Medulla oblongata (tissue), 1 donor: Measurements from ENCODE around the gene TSR3.

Experiments used
- DNase-seq: peaks from one replicate; pipeline ENCODE4 v3.0.0-alpha.2; 2015; ENCODE audit errors: extremely low spot score

The TSR3 gene

DNA sequence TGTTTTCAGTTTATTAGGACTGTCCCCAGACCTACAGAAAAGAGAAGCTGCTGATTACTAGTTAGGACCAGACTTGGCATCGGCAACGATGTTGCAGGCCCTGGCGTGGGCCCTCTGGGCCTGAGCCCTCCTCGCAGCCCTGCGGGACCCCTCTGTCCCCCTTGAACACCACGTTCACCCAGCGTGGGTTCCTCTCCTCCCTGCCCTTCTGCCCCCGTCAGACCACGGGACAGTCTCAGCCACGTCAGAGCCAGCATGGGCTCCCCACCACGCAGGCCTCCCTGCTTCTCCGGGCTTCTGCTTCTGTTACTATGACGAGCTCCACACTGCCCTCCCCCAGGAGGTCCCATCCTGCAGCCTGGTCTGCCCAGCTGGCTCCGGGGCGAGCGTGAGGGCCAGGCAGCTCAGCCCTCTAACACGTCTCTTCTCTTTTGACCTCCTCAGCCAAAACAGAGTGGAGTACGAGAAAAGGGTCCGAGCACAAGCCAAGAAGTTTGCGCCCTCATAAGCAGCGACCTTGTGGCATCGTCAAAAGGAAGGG is 27.3 kb downstream of the TSR3 start:
- DNase-seq, result no peak

GRCh38 chr16:1323296-1324239 is 28.1 kb downstream of the TSR3 start:
- DNase-seq, result peak; percentile 54

DNA sequence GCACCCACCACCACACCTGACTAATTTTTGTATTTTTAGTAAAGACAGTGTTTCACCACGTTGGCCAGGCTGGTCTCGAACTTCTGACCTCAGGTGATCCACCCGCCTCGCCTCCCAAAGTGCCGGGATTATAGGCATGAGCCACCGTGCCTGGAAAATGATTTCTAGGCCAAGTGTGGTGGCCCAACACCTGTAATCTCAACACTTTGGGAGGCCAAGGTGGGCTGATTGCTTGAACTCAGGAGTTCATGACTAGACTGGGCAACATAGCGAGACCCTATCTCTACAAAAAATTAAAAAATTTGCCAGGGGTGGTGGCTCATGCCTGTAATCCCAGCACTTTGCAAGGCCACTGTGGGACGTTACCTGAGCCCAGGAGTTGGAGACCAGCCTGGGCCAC is 29.3 kb downstream of the TSR3 start:
- DNase-seq, result no peak

GRCh38 chr16:1320658-1321240 is 30.9 kb downstream of the TSR3 start:
- no peak for DNase-seq

GRCh38 chr16:1320097-1320496 is 31.6 kb downstream of the TSR3 start:
- no peak for DNase-seq

- DNase-seq, result no peak
Measured at GRCh38 chr16:1319041-1319440, 32.6 kb downstream of the TSR3 start.

DNA sequence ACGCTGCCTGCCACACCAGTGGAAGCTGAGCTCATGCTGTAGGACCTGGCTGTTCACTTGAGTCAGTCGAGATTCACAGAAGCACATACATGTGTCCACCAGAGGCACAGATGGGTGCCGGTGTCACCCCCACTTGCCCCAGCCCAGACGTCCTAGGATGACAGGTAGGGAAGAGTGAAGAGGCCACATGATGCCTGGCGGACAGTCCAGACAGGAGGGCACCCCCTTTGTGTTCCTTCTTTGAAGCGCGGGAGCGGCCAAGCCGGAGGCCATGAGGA is 33.5 kb downstream of the TSR3 start:
- no peak for DNase-seq

GRCh38 chr16:1317479-1318267 is 34.0 kb downstream of the TSR3 start:
- no peak for DNase-seq

- DNase-seq, result no peak
Measured at GRCh38 chr16:1316033-1316405, 35.7 kb downstream of the TSR3 start.

GRCh38 chr16:1315081-1316032 is 36.3 kb downstream of the TSR3 start:
- DNase-seq, result no peak

DNA sequence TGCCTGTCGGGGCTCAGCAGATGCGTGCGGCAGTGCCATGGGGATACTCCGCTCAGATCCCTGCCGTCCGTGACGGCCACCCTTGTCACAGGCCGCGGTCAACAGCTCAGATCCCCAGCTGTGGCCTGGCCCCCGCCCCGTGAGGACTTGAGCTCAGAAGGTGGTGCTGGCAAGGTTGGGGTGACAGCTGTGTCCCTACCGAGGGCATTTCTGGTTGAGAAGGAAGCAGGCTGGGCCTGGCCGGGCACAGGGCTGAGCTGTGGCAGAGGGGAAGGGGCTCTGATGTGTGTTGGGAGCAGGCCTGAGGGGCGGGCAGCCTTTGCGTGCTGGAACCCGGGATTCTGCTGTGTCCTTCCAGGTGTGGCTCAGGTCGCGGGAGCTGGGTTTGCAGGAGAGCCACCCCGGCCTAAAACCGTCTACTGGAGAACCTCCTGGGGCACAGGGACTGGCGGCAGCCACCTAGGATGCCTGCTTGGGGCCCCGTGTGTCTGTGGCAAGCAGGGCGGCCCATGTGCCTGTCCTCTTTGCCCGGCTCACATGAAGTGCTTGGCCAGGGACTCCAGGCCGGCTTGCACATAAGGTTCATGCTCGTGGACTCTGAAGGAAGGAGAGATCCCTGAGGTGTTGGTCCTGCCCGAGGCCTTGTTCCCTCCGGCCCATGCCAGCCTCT is 37.1 kb downstream of the TSR3 start:
- no peak for DNase-seq

GRCh38 chr16:1313721-1314369 is 37.8 kb downstream of the TSR3 start:
- no peak for DNase-seq

DNA sequence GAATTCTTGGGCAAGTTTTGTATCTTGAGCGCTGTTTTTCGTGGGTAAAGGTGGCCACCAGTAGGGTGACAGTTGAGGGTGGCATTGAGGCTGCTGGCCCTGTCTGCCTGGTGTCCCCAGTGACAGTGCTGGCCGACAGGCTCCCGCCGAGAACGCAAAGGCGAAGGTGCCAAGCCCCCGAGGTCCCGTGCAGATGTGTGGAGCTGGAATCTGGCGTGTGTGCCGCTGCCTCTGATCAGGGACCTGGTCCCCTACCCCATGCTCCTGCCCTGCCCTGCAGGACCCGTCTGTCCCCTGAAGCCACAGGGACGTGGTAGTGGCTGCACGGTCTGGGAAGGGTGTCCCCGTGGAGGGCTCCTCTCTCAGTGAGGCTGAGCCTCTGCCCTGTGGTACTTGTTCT is 38.8 kb downstream of the TSR3 start:
- no peak for DNase-seq

- no peak for DNase-seq
Measured at GRCh38 chr16:1312467-1312816, 39.2 kb downstream of the TSR3 start.

GRCh38 chr16:1311738-1312466 is 39.8 kb downstream of the TSR3 start:
- DNase-seq, result peak; percentile 7

GRCh38 chr16:1311212-1311737 is 40.4 kb downstream of the TSR3 start:
- no peak for DNase-seq

GRCh38 chr16:1310832-1311200 is 40.9 kb downstream of the TSR3 start:
- DNase-seq, result no peak

DNA sequence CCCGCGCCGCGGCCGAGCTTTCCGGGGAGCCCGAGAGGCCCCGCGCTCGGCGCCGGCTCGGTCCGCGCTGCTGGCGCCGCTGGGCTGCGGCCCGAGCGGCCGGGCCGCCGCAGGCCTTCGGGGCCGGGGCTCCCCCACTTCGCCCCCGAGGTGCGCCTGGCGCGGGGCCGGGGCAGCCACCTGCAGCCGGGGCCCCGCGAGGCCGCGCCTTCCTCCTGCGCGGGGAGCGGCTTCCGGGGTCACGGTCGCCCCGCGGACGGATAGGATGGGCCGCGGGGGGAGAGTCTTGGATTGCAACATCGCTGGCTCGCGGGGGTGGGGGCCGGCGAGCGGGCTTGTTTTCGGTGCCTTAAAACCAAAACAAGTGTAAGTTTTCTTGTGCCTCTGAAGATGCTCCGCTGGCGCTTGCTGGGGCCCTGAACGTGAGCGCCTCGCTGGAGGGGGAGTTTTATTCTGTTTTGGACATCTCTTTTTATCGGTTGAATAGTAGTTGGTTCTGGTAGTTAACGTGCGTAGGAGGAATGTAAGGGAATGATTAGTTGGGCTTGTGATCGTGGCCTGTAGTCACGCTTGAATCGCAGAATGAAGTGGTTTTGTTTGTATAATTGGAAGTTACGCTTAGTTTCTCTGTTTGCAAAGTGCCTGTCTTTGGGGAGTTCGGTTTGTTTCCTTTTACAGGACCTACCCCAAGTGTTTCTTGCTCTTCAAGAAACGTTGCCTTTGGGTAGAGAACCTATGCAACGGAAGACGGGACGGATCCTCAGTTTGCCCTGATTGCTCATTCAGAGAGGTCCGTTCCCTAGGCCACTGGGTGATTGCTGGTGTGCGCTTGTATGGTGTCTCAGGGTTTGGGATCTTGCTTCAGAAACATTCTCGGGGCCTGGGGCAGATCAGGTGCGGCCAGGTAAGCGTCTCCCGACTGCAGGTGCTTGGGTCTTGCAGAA is 41.5 kb downstream of the TSR3 start:
- DNase-seq, result no peak
